ENCODE results near the gene MEF2A.
A peak's percentile ranks its signal among the peaks of the same experiment; 100 is the strongest.

The MEF2A gene

GRCh38 chr15:99729327-99729726, 163.5 kb downstream of the MEF2A start:
- H3K27ac ChIP-seq = no peak overlapping the region
- TF ChIP-seq CTCF (conservative IDR thresholded peaks at IDR 0.05) (no peak), ZFX (IDR thresholded peaks at IDR 0.05) (no peak)

- no peak for TF ChIP-seq ZFX (IDR thresholded peaks at IDR 0.05)
- TF ChIP-seq CTCF (conservative IDR thresholded peaks at IDR 0.05) = no peak; the same call in 1 of the 2 replicates
Measured at GRCh38 chr15:99729920-99730319, 164.1 kb downstream of the MEF2A start.

GRCh38 chr15:99731336-99732123, 165.7 kb downstream of the MEF2A start:
- H3K27ac ChIP-seq = no peak overlapping the region
- TF ChIP-seq ZFX (IDR thresholded peaks at IDR 0.05) (no peak), CTCF (conservative IDR thresholded peaks at IDR 0.05) (no peak)

More at GRCh38 chr15:99729920-99730319, 164.1 kb downstream of the MEF2A start:
- no peak overlapping the region for H3K27ac ChIP-seq

- peak overlapping the region; percentile 75; the same call in 1 of the 2 replicates for H3K27ac ChIP-seq
- no peak for TF ChIP-seq CTCF (conservative IDR thresholded peaks at IDR 0.05)
- TF ChIP-seq ZFX (IDR thresholded peaks at IDR 0.05) = no peak
Measured at GRCh38 chr15:99732124-99732750, 166.5 kb downstream of the MEF2A start.

GRCh38 chr15:99732751-99733267, 167.0 kb downstream of the MEF2A start:
- TF ChIP-seq CTCF (conservative IDR thresholded peaks at IDR 0.05) = no peak
- TF ChIP-seq ZFX (IDR thresholded peaks at IDR 0.05) = no peak; the same call in 1 of the 2 replicates
- H3K27ac ChIP-seq = peak overlapping the region; percentile 75

GRCh38 chr15:99733268-99734039, 167.7 kb downstream of the MEF2A start, which contains the start of gene LYSMD4:
Gene LYSMD4, minus strand, starts transcription at chr15:99733437. Its CDS starts 1,438 bp downstream, at chr15:99731999.
- TF ChIP-seq ZFX (IDR thresholded peaks at IDR 0.05) (no peak), CTCF (conservative IDR thresholded peaks at IDR 0.05) (no peak)
- peak within 1 kb of the TSS; percentile 75 for H3K27ac ChIP-seq

GRCh38 chr15:99734040-99734291, 168.2 kb downstream of the MEF2A start:
- H3K27ac ChIP-seq = peak overlapping the region; percentile 75

All from C4-2B (cell line).